Duodenal mucosa (tissue), 2 donors: ENCODE results near the gene CAMP.

Source experiments
- H3K27ac ChIP-seq: one replicate; pipeline ENCODE4 v1.7.0; 2013; ENCODE audit warnings: low read depth, low read length
- H3K27me3 ChIP-seq, 2 donors: one replicate each; pipeline ENCODE4 v1.7.0; 2013; ENCODE audit warnings: low read length in 2 of 2, control low read depth in 1 of 2; ENCODE audit not compliant: insufficient read depth in 2 of 2, control insufficient read depth in 1 of 2
- H3K36me3 ChIP-seq, 2 donors: one replicate each; pipeline ENCODE4 v1.7.0; 2013; ENCODE audit warnings: low read length in 2 of 2, control low read depth in 1 of 2; ENCODE audit not compliant: insufficient read depth in 2 of 2, control insufficient read depth in 1 of 2
- H3K4me1 ChIP-seq, 2 donors: one replicate each; pipeline ENCODE4 v1.7.0; 2013; ENCODE audit warnings: low read length in 2 of 2, control low read depth in 1 of 2; ENCODE audit not compliant: insufficient read depth in 2 of 2, control insufficient read depth in 1 of 2
- H3K4me3 ChIP-seq, 2 donors: one replicate each; pipeline ENCODE4 v1.7.0; 2013; ENCODE audit warnings: low read length in 2 of 2, low read depth in 1 of 2
- H3K9ac ChIP-seq, 2 donors: one replicate each; pipeline ENCODE4 v1.7.0; 2013; ENCODE audit warnings: low read length in 2 of 2, low read depth in 1 of 2
- H3K9me3 ChIP-seq, 2 donors: one replicate each; pipeline ENCODE4 v1.7.0; 2013; ENCODE audit warnings: low read length in 2 of 2, control low read depth in 1 of 2; ENCODE audit not compliant: control insufficient read depth in 1 of 2

The CAMP gene

GRCh38 chr3:48271763-48272498 is 48.6 kb downstream of the CAMP start:
- no peaks in the 10 kb centered on the region for H3K27me3 ChIP-seq
- H3K9me3 ChIP-seq = no peaks in the 10 kb centered on the region
- peaks cover 0 to 12% of the 10 kb centered on the region in 2 donors for H3K36me3 ChIP-seq
- H3K4me3 ChIP-seq = no peak overlapping the region
- H3K4me1 ChIP-seq = peaks cover 17 to 19% of the 10 kb centered on the region in 2 donors
- no peak overlapping the region for H3K27ac ChIP-seq
- no peak overlapping the region for H3K9ac ChIP-seq

DNA sequence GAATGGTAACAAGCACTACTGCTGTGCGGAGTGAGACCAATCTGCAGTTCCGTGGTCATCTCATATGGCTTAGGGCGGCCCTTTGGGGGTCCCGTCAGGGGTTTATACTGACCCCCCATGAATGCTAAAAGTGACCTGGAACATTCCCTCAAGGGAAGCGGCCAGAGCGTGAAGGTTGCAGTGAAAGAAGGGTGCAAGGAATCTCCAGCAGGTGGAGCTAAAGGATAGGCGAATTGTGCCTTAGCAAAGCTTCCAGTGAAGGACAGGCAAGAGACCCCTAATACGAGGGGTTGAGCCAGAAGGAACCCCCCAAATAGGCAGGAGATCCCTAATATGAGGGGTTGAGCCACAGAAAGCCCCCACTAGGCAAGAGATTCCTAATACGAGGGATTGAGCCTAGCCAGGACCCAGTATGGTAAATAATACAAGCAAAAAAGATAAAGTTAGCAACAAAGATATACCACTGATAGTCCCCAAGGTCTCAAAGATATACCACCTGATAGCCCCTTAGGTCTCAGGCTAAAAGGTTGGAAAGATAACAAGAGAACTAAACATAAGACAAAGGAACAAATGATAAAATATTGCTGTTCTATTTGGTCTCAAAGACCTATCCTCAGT is 50.4 kb downstream of the CAMP start:
- Histone ChIP-seq H3K27me3 (no peaks in the 10 kb centered on the region), H3K9ac (no peak overlapping the region), H3K4me1 (peaks cover 6 to 8% of the 10 kb centered on the region in 2 donors), H3K36me3 (peaks cover 0 to 12% of the 10 kb centered on the region in 2 donors), H3K4me3 (no peak overlapping the region), H3K9me3 (no peaks in the 10 kb centered on the region), H3K27ac (no peak overlapping the region)

DNA sequence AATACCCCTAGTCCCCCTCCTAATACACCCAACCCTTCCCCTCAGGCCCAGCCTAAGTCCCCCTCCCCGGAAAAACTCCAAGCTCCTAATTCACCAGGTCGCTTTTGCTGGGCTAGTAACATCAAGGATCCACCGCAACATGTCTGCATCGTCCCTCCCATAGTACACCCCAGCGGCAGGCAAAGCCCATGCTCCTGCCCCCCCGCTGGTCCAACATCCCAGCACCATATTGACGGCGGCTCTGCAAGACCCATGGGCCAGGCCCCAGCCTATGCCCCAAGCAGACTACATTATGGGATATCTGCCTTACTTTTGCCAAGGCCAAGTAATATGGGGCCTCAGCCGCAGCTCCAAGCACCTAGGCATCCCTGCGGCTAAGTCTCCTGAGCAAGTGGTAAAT is 51.2 kb downstream of the CAMP start:
- no peaks in the 10 kb centered on the region for H3K27me3 ChIP-seq
- H3K4me3 ChIP-seq = no peak overlapping the region
- peaks cover 0 to under 1% of the 10 kb centered on the region in 2 donors for H3K4me1 ChIP-seq
- peaks cover 0 to 4% of the 10 kb centered on the region in 2 donors for H3K36me3 ChIP-seq
- H3K9ac ChIP-seq = no peak overlapping the region
- H3K27ac ChIP-seq = no peak overlapping the region
- H3K9me3 ChIP-seq = no peaks in the 10 kb centered on the region
